HEK293T (cell line): ENCODE results near the gene SLC7A10.

Source experiments
- CTCF ChIA-PET: fragments of 350-600 bp; formaldehyde crosslinking; extraction: SDS; loops from one replicate; lab custom pipeline; 2021; ENCODE audit warnings: antibody characterized with exemption, inconsistent platforms; lab: Yijun Ruan, JAX
- POLR2A ChIA-PET: fragments of 350-600 bp; formaldehyde crosslinking; extraction: SDS; loops from one replicate; lab custom pipeline; 2020; ENCODE audit warnings: antibody characterized with exemption, inconsistent platforms; lab: Yijun Ruan, JAX
- DNase-seq: peaks from one replicate; pipeline ENCODE4 v3.0.0; 2012; ENCODE audit warnings: mixed read lengths; ENCODE audit errors: extremely low spot score
- ARNT ChIP-seq: fragments of 450-650 bp; IDR thresholded peaks from 2 replicates; pipeline ENCODE4 v1.6.1; 2017; ENCODE audit warnings: mild to moderate bottlenecking
- BHLHE40 ChIP-seq: fragments of 450-650 bp; IDR thresholded peaks from 2 replicates; pipeline ENCODE4 v1.6.1; 2016; ENCODE audit warnings: mild to moderate bottlenecking, moderate library complexity, borderline replicate concordance
- CTBP1 ChIP-seq: fragments of 450-650 bp; IDR thresholded peaks from 2 replicates; pipeline ENCODE4 v1.6.1; 2016; ENCODE audit warnings: borderline replicate concordance
- ELF4 ChIP-seq: fragments of 450-650 bp; IDR thresholded peaks from 2 replicates; pipeline ENCODE4 v1.6.1; 2017; ENCODE audit warnings: antibody characterized with exemption
- FOXA1 ChIP-seq: fragments of 450-650 bp; IDR thresholded peaks from 2 replicates; pipeline ENCODE4 v1.6.1; 2016; ENCODE audit warnings: mild to moderate bottlenecking
- FOXK2 ChIP-seq: fragments of 450-650 bp; IDR thresholded peaks from 2 replicates; pipeline ENCODE4 v1.6.1; 2016; ENCODE audit warnings: mild to moderate bottlenecking
- FOXM1 ChIP-seq: fragments of 450-650 bp; IDR thresholded peaks from 2 replicates; pipeline ENCODE4 v1.6.1; 2017; ENCODE audit warnings: mild to moderate bottlenecking, borderline replicate concordance
- HDGF ChIP-seq: fragments of 450-650 bp; IDR thresholded peaks from 2 replicates; pipeline ENCODE4 v1.6.1; 2017; ENCODE audit warnings: antibody characterized with exemption, borderline replicate concordance
- L3MBTL2 ChIP-seq: fragments of 450-650 bp; conservative IDR thresholded peaks from 2 replicates; pipeline ENCODE4 v1.6.1; 2016; ENCODE audit warnings: mild to moderate bottlenecking
- LEF1 ChIP-seq: fragments of 450-650 bp; IDR thresholded peaks from 2 replicates; pipeline ENCODE4 v1.6.1; 2017; ENCODE audit warnings: mild to moderate bottlenecking, borderline replicate concordance
- NFRKB ChIP-seq: fragments of 450-650 bp; IDR thresholded peaks from 2 replicates; pipeline ENCODE4 v1.6.1; 2016; ENCODE audit warnings: mild to moderate bottlenecking, moderate library complexity
- SP1 ChIP-seq: fragments of 450-650 bp; IDR thresholded peaks from 2 replicates; pipeline ENCODE4 v1.6.1; 2017
- SUZ12 ChIP-seq: fragments of 450-650 bp; IDR thresholded peaks from 2 replicates; pipeline ENCODE4 v1.6.1; 2016; ENCODE audit warnings: mild to moderate bottlenecking
- TARDBP ChIP-seq: fragments of 450-650 bp; IDR thresholded peaks from 2 replicates; pipeline ENCODE4 v1.6.1; 2016
- ZNF384 ChIP-seq: fragments of 450-650 bp; IDR thresholded peaks from 2 replicates; pipeline ENCODE4 v1.6.1; 2016
- TF ChIP-seq, protein P1 (sequence below): fragments of 450-650 bp; IDR thresholded peaks from 2 replicates; pipeline ENCODE4 v1.6.1; 2016

SLC7A10 gene

DNA sequence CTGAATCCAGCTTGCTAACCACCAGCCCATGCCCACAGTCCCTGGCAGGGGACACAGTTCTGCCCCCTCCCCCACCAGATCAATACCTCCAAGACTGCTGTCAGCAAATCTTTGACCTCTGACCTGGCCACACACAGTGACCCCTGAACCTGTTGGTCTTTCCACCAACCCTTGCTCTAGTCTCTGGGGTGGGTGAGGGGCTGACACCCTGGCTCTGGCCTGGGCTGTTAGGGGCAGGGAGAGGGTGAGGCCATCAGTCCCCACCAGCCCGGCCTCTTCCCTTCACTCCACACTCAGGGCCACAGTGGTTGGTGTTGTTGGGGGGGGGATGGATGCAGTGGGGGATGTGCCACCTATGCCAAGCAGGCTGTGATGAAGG lies 21.8 kb upstream of the SLC7A10 start:
- ChIA-PET CTCF (no interaction called here), POLR2A (no interaction called here)
- DNase-seq: no peak
- TF ChIP-seq FOXM1 (no peak), NFRKB (no peak), FOXA1 (no peak), ZNF384 (no peak), FOXK2 (no peak), L3MBTL2 (no peak), SUZ12 (no peak), TARDBP (no peak), BHLHE40 (no peak), HDGF (no peak), CTBP1 (no peak), ELF4 (no peak), ARNT (no peak), LEF1 (no peak), SP1 (no peak)
- TF ChIP-seq, protein P1, sequence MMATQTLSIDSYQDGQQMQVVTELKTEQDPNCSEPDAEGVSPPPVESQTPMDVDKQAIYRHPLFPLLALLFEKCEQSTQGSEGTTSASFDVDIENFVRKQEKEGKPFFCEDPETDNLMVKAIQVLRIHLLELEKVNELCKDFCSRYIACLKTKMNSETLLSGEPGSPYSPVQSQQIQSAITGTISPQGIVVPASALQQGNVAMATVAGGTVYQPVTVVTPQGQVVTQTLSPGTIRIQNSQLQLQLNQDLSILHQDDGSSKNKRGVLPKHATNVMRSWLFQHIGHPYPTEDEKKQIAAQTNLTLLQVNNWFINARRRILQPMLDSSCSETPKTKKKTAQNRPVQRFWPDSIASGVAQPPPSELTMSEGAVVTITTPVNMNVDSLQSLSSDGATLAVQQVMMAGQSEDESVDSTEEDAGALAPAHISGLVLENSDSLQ: no peak

DNA sequence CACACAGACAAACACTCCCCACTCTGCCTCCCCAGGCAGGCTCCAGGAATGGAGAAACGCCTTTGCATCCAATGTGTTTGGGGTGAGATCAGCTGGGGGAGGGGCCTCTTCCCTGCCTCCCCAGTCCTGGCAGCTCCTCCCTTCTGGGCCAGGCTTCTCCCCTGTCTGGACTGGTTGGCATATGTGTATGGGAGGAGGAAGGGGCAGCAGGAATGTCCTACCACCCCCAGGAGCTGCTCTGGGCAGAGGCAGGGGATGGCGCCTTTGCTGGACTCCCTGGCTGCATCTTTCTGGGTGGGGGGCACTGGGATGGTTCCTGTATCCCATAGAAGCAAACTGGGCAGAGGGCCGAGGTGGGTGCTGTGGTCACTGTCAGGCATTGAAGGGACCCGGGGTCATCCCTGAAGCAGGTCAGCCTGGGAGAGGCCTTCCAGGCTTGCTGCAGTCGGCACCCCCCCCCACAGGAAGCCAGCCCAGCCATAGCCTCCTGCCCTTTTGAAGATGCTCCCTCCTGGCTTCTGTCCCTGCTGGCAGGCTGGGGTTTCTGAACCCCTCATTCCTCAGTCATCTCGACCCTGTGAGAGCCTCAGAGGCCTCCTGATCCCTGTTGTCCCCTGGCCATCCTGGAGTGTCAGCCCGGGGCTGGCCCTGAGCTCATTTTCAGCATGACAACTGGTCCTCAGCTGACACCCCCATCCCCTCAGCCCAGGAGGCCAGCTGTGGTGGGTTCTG lies 21.2 kb upstream of the SLC7A10 start:
- ChIA-PET CTCF (no interaction called here), POLR2A (no interaction called here)
- TF ChIP-seq ZNF384 (no peak), FOXM1 (no peak), TARDBP (no peak), ARNT (no peak), ELF4 (no peak)
- DNase-seq: no peak

DNA sequence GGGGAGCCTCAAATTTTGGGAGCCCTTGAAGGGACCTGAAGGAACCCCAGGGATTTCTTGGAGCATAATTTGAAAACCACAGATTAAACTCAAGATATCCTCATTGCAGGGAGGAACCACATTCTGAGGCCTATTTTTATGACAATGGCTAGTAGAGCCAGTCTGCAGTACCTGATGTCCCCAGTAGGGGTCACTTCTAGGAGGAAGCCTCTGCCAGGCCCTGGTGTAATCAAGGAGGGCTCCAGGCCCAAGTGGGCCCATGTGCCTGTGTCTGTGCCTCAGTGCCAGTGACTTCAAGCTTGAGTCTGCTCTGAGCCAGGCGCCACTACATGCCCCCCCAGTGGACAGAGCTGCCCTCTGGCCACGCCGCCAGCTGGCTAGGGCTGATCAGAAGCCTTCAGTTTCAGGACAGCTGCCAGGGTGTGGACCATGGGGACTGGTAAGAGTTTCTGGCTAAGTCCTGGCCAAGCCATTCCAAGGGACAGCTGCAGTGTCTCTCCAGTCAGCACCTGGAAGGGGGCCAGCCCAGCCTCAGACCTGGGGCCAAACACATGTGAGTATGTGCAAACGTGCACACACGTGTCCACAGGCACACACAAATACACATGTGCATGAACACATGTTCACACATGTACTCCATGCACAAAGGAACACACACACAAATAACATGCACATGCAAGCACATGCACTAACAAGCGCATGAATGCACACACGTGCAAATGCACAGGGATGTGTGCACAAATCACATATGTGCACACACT lies 20.5 kb upstream of the SLC7A10 start:
- CTCF ChIA-PET: no interaction called here

DNA sequence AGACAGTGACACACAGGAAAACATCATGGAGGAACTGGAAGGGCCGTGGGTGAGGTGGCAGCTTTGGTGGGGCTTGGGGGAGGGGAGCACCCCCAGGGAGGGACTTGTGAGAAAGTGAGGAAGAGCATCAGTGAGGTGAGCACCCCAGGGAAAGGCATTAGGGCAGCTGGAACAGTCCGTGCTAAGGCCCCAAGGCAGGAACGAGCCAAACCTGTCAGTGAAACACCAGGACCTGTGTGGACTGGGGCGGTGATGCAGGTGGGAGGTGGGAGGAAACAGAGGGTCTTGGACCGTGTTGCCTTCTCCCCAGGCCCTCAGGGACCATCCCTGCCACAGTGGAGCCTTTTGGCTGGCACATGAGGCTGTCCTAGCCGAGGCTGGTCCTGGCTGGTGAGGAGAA lies 17.3 kb upstream of the SLC7A10 start:
- DNase-seq: no peak
- ChIA-PET CTCF (interaction anchor here (1.0 to 2.5 kb wide), 4 partner anchors 163 to 527 kb away, joined by 3 to 10 read pairs (median 4); no protein-coding TSS in a partner anchor), POLR2A (interaction anchor here (1.2 kb wide), 1 partner anchor 142 kb away, joined by 3 read pairs; no protein-coding TSS in a partner anchor)
- no peak for TF ChIP-seq FOXA1
- TF ChIP-seq ZNF384: no peak
- no peak for TF ChIP-seq LEF1
- no peak for TF ChIP-seq FOXK2
- TF ChIP-seq, protein P1: no peak
- no peak for TF ChIP-seq ELF4
- no peak for TF ChIP-seq L3MBTL2
- TF ChIP-seq ARNT: no peak
- TF ChIP-seq CTBP1: no peak
- TF ChIP-seq HDGF: no peak
- TF ChIP-seq NFRKB: no peak
- TF ChIP-seq TARDBP: no peak
- TF ChIP-seq SUZ12: no peak
- TF ChIP-seq BHLHE40: no peak
- TF ChIP-seq FOXM1: no peak

More for the DNA sequence above, 20.5 kb upstream of the SLC7A10 start:
- no peak for DNase-seq
- POLR2A ChIA-PET: no interaction called here
- no peak for TF ChIP-seq SP1
- no peak for TF ChIP-seq SUZ12
- no peak for TF ChIP-seq TARDBP
- TF ChIP-seq ARNT: no peak
- TF ChIP-seq FOXM1: no peak
- no peak for TF ChIP-seq CTBP1
- no peak for TF ChIP-seq ZNF384
- no peak for TF ChIP-seq L3MBTL2
- TF ChIP-seq LEF1: no peak
- TF ChIP-seq ELF4: no peak
- no peak for TF ChIP-seq BHLHE40

DNA sequence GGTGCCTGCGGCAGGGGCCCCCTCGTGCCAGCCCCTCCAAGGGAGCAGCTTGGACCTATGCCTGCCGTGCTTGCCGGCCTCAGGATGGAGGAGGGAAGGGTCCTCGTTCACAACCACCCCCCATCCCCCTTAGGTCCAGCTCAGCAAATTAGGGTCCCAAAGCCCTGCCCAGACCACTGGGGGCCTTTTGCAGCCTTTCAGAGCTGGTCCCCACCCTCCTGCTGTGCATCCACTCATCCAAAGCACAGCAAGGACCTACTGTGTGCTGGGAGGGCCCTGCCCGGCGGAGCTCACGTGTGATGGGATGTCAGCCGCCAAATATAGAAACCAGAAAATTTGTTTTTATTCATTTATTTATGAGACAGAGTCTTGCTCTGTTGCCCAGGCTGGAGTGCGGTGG lies 16.5 kb upstream of the SLC7A10 start:
- CTCF ChIA-PET: interaction anchor here (1.0 to 2.5 kb wide), 3 partner anchors 164 to 527 kb away, joined by 3 to 10 read pairs (median 4); no protein-coding TSS in a partner anchor
- no peak for DNase-seq
- TF ChIP-seq BHLHE40: no peak
- no peak for TF ChIP-seq L3MBTL2
- TF ChIP-seq ARNT: no peak
- no peak for TF ChIP-seq ZNF384
- TF ChIP-seq HDGF: no peak
- TF ChIP-seq TARDBP: no peak
- TF ChIP-seq FOXK2: no peak
- TF ChIP-seq FOXM1: no peak
- TF ChIP-seq, protein P1: no peak
- no peak for TF ChIP-seq ELF4
- TF ChIP-seq LEF1: no peak
- no peak for TF ChIP-seq NFRKB
- POLR2A ChIA-PET: no interaction called here
